ENCODE data around the gene SCAMP4.

DNA sequence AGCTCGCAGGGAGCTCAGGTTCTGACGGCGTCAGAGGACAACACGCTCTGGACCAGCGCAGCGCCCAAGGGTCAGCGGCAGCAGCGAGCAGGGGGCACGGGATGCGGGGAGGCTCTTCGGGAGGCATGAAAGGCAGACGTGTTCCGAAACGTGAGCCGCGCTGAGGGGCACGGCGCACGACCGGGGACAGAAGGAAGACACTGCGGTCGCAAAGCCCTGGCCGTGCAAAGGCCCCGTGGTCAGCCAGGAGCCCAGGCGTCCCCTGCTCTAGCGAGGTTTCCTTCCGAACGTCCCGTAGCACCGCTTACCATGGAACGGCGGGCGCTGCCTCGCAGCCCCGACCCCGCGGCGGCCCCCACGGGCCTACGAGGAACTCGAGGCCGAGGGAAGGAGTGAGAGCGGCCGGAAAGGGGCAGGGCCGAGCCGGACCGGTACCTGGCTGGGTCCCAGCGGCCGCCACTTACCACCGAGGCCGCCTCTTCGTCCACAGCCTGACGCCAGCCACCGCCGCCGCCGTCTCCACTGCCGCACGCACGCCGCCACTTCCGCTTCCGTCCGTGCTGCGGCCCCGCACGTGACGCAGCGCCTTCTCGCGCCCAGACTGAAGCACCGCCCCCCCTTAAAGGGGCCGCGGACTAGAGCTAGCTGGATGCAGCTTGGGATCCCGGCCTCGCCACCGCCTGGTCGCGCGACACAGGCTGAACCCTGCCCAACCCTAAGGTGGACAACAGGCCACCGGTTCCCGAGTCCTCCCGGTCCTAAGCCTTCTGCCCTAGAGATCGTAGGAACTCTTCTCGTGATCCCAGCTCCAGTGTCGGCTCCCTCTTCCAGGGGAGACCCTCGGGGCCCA lies 29.3 kb upstream of the SCAMP4 start:
- TF ChIP-seq, protein P1, sequence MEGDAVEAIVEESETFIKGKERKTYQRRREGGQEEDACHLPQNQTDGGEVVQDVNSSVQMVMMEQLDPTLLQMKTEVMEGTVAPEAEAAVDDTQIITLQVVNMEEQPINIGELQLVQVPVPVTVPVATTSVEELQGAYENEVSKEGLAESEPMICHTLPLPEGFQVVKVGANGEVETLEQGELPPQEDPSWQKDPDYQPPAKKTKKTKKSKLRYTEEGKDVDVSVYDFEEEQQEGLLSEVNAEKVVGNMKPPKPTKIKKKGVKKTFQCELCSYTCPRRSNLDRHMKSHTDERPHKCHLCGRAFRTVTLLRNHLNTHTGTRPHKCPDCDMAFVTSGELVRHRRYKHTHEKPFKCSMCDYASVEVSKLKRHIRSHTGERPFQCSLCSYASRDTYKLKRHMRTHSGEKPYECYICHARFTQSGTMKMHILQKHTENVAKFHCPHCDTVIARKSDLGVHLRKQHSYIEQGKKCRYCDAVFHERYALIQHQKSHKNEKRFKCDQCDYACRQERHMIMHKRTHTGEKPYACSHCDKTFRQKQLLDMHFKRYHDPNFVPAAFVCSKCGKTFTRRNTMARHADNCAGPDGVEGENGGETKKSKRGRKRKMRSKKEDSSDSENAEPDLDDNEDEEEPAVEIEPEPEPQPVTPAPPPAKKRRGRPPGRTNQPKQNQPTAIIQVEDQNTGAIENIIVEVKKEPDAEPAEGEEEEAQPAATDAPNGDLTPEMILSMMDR (IDR thresholded peaks at IDR 0.05), result peak in 4 of 6 experiments; percentile 1 to 39 (median 8)
- TF ChIP-seq EP300 (IDR thresholded peaks at IDR 0.05) (peak in 2 of 4 donors; percentile 51 to 87), POLR2A (IDR thresholded peaks at IDR 0.05) (peak in 3 of 4 donors; percentile 77 to 97 (median 93)), POLR2AphosphoS5 (IDR thresholded peaks at IDR 0.05) (peak; percentile 98 to 99)
